Renal cortex interstitium (tissue), 15 donors: Measurements from ENCODE around the gene LIN52. TPM values are rescaled to one million over a fixed set of nuclear protein-coding genes. Genes with fewer than 3 reads are reported as not detected.

Source experiments
- DNase-seq, 11 donors: peaks; one replicate each; pipeline ENCODE4 v3.0.0-alpha.2; 2013; ENCODE audit warnings: low read depth in 9 of 11, low spot score in 4 of 11; ENCODE audit errors: extremely low read depth in 1 of 11
- long read RNA-seq, 16 experiments: transcript quantifications; one replicate each; lab custom pipeline, GENCODE V29; 2026
- polyA plus RNA-seq, 3 donors: library from polyadenylated mRNA; unstranded; fragments of 120-200 nt; gene quantifications; one replicate each; pipeline ENCODE4 v1.2.1, GENCODE V29; 2013; ENCODE audit not compliant: insufficient read length in 3 of 3

LIN52 gene, protein sequence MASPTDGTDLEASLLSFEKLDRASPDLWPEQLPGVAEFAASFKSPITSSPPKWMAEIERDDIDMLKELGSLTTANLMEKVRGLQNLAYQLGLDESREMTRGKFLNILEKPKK
- polyA plus RNA-seq, result 10 to 100 TPM; 17.1 to 22.1 (median 19.0) TPM
- long read RNA-seq, donor 1, transcript LIN52-205 (6 exons, 2,776 nt), result major isoform, 6 of 24 reads
- long read RNA-seq, donor 1, partial matches to known transcripts, result 17 of 24 reads
- long read RNA-seq, donor 1, other reads (novel, unspliced or antisense), result 0 of 24 reads
- long read RNA-seq, donor 2, result 0 reads
- long read RNA-seq, donor 3, transcript LIN52-205 (6 exons, 2,776 nt), result major isoform, 12 of 12 reads
- long read RNA-seq, donor 3, partial matches to known transcripts, result 0 of 12 reads
- long read RNA-seq, donor 3, other reads (novel, unspliced or antisense), result 0 of 12 reads
- long read RNA-seq, donor 4, partial matches to known transcripts, result 7 of 10 reads
- long read RNA-seq, donor 4, other reads (novel, unspliced or antisense), result 0 of 10 reads
- long read RNA-seq, donor 5, result 0 reads
- long read RNA-seq, donor 6, transcript LIN52-205 (6 exons, 2,776 nt), result major isoform, 7 of 7 reads
- long read RNA-seq, donor 6, partial matches to known transcripts, result 0 of 7 reads
- long read RNA-seq, donor 6, other reads (novel, unspliced or antisense), result 0 of 7 reads
- long read RNA-seq, donor 7, transcript LIN52-205 (6 exons, 2,776 nt), result major isoform, 9 of 9 reads
- long read RNA-seq, donor 7, partial matches to known transcripts, result 0 of 9 reads
- long read RNA-seq, donor 7, other reads (novel, unspliced or antisense), result 0 of 9 reads
- long read RNA-seq, donor 8, result 0 reads
- long read RNA-seq, donor 9, transcript LIN52-205 (6 exons, 2,776 nt), result major isoform, 8 of 27 reads
- long read RNA-seq, donor 9, partial matches to known transcripts, result 19 of 27 reads
- long read RNA-seq, donor 9, other reads (novel, unspliced or antisense), result 0 of 27 reads
- long read RNA-seq, donor 10, transcript LIN52-205 (6 exons, 2,776 nt), result major isoform, 6 of 11 reads
- long read RNA-seq, donor 10, partial matches to known transcripts, result 5 of 11 reads
- long read RNA-seq, donor 10, other reads (novel, unspliced or antisense), result 0 of 11 reads
- long read RNA-seq, donor 11, partial matches to known transcripts, result 0 of 4 reads
- long read RNA-seq, donor 11, other reads (novel, unspliced or antisense), result 0 of 4 reads
- long read RNA-seq, donor 12, result 0 reads
- long read RNA-seq, donor 13, result 0 reads
- long read RNA-seq, donor 14, transcript LIN52-205 (6 exons, 2,776 nt), result major isoform, 7 of 7 reads
- long read RNA-seq, donor 14, partial matches to known transcripts, result 0 of 7 reads
- long read RNA-seq, donor 14, other reads (novel, unspliced or antisense), result 0 of 7 reads
- long read RNA-seq, donor 15, partial matches to known transcripts, result 0 of 2 reads
- long read RNA-seq, donor 15, other reads (novel, unspliced or antisense), result 0 of 2 reads
- long read RNA-seq, donor 16, transcript LIN52-205 (6 exons, 2,776 nt), result major isoform, 10 of 10 reads
- long read RNA-seq, donor 16, partial matches to known transcripts, result 0 of 10 reads
- long read RNA-seq, donor 16, other reads (novel, unspliced or antisense), result 0 of 10 reads

DNA sequence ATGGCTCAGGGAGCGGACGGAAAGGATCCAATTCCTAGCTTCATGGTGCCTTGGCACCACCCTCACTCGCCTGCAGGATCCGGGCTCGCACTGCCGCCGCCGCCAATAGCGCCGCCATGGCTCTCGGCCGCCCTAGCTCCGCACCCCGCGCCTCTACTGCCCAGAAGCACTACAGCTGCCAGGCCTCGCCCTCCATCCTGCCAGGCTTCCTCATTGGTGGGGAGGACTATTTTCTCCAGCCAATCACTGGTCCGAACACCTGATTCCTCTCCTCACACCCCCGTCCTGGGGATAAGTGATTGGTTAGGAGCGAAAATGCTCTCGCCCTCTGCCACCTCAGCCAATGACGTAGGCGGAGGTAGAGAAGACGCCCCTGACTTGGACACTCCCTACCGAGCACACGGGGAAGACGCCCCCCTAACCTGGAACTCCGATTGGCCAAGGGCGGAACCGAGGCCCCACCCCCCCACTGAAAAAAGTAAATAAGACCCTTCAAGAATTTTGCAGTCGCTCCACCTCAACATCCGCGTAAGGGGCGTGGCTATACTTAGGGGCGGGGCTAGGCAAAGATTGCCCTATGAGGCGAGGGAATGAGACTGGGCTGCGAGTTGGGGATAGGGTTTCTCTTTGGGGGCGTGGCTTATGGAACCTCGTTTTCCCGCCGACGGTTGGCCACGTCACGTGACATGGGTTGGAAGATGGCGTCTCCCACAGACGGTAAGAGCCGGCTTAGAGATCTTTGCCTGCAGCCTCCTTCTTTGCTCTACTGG, at the start of gene LIN52, which contains the start of gene ALDH6A1:
Gene LIN52, plus strand, starts transcription at position 680 of the 770 bp plus-strand sequence. Its CDS starts 19 bp downstream, at position 699.
Gene ALDH6A1, minus strand, starts transcription at position 177 of the 770 bp plus-strand sequence. Its CDS starts 59 bp downstream, at position 118.
- DNase-seq, result peak; percentile 99 to 100 (median 100)

DNA sequence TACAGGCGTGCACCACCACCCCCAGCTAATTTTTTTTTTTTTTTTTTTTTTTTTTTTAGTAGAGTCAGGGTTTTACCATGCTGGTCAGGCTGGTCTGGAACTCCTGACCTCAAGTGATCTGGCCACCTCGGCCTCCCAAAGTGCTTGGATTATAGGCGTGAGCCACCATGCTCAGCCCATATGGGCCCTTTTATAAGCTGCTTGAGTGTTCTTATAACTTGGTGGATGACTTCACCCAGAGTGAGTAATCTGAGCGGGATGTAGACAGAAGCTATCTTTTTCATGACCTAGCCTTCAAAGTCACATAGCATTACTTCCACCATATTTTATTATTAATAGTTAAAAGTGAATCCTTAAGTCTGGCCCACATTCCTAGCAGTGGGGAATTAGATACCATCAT, 49.2 kb upstream of the LIN52 start:
- DNase-seq, result no peak

DNA sequence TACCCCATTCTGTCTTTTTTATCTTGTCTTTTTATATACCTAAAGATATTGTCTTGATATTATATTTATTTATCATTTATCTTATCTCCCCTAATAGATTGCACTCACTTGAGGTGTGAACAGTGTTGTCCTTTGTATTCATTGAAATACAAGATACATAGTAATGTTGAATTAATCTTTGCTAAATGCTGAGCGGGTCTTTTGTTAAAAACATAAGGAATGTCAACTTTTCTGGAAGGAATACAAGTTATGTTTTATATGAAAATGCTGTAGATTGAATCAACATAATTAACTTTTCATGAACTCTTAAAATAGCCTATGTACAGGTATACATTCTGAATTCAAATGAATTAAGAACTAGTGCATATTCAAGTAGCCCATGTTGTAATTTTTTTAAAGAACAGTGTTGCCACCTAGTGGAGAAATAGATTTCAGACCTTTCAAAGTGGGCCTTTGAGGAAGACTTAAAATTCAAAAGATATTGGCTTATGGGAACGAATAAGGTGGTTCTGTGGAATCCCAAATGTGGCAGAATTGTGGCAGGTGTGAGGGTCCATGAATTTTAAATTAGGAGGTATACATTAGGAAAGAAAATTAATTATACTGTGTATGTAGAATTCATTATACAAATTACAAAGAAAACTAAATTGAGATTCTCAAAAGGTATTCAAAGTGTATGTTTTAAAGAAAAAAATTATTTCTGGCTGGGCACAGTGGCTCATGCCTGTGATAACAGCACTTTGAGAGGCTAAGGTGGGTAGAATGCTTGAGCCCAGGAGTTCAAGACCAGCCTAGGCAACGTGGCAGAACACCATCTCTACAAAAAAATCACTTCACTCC, 46.5 kb upstream of the LIN52 start:
- DNase-seq, result peak in 9 of 11 donors; percentile 20 to 65 (median 37)

DNA sequence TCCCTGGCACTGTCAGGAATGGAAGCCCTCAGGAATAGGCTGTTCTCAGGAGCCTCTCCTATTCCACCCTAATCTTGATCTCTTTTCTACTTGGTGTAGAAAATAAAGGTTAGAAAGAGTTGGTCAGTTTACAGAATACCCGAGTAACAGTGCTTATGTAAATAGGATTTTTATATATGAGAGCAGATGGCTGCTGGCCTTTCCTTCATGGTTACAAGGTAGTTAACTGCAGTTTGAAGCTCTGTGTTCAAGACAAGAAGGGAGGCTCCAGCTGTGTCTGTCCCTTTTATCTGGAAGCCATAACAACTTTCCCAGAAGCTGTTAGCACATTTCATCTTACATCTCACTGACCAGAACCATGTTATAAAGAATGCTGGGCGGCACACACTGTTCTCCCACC, 42.5 kb upstream of the LIN52 start:
- no peak for DNase-seq

DNA sequence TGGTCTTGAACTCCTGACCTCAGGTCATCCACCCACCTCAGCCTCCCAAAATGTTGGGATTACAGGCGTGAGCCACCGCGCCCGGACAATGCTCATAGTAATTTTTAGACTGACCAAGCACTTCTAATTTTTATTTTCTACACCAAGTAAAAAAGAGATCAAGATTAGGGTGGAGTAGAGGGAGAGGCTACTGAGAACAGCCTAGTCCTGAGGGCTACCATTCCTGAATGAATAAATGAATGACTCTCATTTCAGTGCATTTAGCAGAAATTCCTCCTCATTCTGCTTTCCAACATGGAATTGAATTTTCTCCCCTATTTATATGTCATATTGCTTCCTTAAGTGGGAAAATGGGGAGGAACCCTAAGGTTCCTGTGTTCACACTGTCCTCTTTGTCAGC, 39.2 kb upstream of the LIN52 start:
- no peak for DNase-seq

DNA sequence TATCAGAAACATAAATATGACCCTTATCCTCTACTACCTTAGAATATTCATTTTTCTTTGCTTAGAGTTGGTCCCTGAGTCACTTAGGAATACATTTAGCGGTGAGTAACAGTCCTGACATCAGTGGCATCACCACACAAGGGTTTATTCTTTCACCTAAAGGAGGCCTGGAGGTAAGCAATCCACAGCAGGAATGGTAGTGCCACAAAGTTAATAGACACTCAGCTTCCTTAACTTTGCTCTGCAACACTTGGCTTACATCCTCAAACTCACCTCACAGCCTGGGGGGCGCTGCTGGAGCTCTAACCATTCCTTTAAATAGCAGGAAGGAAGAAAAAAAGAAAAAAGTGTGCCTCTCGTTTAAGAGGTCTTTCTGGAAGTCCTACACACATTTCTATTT, 36.5 kb upstream of the LIN52 start:
- no peak for DNase-seq

DNA sequence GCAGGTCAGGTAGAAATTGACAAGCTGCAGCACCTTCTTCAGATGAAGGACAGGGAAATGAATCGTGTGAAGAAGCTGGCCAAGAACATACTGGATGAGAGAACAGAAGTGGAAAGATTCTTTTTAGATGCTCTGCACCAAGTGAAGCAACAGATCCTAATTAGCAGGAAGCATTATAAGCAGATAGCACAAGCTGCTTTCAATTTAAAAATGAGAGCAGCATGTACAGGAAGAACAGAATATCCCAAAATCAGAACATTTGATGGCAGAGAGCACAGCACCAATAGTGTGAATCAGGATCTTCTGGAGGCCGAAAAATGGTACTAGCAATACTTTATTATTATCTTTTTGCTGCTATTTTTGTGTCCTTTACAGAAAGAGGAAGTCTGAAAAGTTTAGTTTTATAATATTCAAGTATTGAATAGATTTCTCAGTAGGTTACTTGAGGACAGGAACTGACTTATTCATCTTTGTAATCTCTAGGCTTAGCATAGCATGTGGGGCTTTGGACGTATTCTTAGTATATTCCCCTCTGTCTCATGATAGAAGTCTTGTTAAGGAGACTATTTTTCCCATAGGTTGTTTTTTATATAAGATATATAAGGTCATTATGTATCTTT, 34.8 kb upstream of the LIN52 start:
- DNase-seq, result no peak

DNA sequence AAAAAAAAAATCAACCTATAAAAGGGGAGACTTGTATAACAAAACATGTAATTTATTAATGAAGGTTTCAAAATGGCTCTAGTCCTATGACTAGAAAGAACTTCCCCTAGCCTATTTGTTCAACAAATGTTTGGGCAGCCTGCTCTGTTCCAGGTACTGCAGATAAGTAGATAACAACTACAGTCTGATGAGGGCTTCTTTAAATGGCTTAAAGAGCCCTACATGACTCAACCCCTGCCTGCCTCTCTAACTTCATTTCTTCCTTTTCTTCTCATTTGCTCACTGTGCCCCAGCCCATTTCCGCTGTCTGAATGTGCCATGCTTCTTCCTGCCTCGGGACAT, 22.0 kb upstream of the LIN52 start:
- no peak for DNase-seq

DNA sequence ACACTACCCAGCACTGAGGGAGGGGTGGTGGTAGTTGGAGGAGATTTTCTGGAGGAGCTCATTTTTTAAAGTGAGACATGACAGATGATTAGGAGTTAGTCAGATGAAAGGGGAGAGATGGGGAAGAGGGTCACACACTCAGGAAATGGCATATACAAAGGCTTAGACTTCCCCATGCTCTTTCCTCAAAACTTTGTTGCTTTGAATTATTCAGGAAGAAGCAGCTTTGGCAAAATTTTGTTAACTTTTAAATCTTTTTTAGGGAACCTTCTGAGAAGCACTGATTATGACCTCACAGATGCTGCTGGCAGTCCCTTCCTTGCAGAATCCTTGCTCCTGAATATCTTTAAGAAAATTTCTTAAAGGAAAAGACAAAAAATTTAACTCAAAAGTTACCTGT, 20.3 kb upstream of the LIN52 start:
- no peak for DNase-seq

DNA sequence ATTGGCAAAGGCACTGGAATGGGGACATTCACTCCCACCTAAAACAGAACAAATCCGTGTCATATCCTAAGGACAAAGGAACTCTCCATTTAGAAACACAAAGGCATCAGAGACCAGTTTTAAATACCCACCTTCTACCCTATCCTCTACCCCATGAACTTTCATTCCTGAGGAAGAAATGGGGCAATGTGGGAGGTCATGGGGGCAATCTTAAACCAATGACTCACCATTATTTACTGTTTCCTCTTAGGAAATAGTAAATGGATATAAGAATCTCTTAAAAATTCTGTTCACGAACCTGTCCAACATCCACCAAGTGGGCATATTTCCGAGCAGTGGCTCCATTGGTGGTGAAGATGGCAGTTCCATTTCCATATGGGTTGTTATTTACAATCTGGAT, 19.9 kb upstream of the LIN52 start:
- DNase-seq, result no peak

DNA sequence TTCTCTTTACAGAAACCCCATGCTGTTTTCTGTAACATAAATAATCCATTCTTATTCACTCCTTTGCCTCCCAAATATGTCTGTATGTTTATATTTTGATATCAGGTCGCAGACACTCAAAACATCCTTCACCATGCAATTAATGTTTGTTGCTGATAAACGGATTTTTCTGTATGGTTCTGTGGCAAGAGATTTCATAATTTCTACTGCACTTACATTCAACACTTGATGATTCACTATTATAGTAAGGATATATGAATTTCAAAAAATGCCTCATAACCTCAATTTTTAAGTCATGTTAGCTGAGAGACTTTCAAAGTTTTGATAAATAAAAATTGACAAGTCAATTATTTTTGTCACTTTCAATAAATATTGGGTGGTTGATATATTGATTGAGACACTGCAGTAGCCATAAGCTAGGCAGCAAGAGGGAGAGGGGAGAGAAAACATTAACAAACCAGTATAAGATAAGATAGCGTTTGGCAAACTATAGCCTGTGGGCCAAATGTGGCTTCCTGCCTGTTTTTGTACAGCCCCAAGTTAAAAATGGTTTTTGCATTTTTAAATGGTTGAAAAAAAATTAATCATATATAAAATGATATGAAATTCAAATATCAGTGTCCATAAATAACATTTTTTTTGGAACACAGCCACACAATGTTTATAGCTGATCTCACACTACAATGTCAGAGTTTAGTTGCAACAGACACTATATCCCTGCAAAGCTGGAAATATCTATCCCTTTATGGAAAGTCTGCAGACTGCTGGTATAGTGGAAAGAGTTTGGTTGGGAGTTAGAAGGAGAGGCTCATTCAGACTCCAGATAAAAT, 18.8 kb upstream of the LIN52 start:
- DNase-seq, result no peak

DNA sequence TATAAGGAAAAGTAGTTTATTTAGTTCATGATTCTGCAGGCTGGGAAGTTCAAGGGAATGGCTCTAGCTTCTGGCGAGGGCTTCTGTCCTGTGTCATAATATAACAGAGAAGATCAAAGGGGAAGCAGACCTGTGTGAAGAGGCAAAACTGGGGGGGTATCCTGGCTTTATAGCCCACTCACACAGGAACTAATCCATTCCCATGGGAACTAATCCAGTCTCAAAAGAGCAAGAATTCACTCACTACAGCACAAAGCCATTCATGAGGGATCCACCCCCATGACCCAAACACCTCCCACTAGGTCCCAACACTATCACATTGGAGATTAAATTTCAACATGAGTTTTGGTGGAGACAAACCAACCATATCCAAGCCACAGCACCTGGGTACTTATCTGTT, 7.4 kb upstream of the LIN52 start:
- DNase-seq, result no peak

DNA sequence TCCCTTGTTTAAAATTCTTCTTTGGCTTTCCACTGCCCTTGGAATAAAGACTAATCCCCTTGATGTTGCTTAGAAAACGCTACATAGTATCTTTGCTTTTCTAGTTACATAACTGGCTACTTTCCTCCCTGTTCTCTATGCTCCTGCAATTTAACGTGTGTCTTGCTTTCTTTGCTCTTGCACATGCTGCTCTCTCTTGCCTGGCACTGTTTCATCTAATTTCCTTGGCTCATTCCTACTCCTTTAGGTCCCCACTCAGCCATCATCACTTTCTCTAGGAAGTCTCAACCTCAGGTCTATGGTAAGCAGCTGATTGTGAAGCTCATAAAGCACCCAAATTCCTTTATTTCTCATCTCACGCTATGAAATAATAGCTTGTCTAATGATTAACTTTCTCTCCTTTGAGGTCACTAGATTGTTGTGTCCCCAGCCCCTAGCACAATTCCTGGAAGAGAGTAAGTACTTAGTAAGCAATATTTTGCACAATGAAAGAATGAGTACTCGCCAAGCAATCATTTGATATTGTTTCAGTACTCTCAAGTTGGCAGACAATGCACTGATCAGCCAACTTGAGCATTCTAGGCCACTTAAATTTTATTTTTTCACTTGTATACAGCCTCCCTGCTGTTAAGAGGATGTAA, 3.8 kb upstream of the LIN52 start:
- DNase-seq, result no peak

DNA sequence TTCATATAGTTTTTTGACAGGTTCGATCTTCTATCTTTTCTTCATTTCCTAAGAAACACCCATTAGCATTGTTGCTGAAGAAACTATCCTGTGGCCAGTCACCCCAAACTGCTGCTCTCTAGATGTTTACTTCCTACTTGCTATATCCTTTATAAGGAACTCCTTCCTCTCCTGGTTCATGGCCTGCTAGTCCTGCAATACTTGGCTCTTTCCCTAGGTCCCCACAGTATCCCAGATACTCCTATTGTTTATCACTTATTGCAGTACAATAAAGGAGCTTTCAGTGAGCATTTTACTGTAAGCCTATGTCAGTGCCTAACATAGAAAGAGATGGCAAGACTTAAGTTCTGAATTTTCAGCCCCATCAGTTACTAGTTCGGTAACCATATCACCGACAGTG, 3.3 kb upstream of the LIN52 start:
- DNase-seq, result no peak

DNA sequence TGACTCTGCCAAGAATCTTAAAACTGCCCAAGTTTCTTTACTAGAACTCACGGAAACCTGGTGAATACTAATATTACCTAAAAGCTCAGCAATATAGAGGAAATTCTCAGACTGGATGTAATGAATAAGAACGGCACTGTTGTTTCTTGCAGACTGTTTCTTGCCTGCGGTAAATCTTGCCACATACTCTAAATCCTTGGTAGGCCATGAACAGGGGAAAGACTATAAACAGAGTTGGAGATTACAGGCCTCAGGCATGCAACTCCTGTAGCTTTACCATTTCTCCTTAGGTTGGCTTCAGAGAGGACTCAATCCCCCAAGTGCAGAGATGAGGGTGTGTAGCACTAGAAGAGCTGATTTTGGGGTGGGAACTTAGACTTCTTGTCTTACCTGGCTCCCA, 1.6 kb upstream of the LIN52 start:
- no peak for DNase-seq
